H54 (cell line): ENCODE measurements around the gene WDR75.

ENCODE experiments used
- DNase-seq: peaks from one replicate; pipeline ENCODE4 v3.0.0; 2011; ENCODE audit warnings: low spot score, mixed read lengths; ENCODE audit not compliant: insufficient read length
- FAIRE-seq: peaks from 3 replicates; lab custom pipeline; 2011; peaks lifted over from hg19 to GRCh38; lab: Jason Lieb, UNC
- POLR2A ChIP-seq: IDR thresholded peaks from 2 replicates; pipeline ENCODE4 v1.6.1; 2011; ENCODE audit warnings: low read depth, mild to moderate bottlenecking, low read length

The WDR75 gene

DNA sequence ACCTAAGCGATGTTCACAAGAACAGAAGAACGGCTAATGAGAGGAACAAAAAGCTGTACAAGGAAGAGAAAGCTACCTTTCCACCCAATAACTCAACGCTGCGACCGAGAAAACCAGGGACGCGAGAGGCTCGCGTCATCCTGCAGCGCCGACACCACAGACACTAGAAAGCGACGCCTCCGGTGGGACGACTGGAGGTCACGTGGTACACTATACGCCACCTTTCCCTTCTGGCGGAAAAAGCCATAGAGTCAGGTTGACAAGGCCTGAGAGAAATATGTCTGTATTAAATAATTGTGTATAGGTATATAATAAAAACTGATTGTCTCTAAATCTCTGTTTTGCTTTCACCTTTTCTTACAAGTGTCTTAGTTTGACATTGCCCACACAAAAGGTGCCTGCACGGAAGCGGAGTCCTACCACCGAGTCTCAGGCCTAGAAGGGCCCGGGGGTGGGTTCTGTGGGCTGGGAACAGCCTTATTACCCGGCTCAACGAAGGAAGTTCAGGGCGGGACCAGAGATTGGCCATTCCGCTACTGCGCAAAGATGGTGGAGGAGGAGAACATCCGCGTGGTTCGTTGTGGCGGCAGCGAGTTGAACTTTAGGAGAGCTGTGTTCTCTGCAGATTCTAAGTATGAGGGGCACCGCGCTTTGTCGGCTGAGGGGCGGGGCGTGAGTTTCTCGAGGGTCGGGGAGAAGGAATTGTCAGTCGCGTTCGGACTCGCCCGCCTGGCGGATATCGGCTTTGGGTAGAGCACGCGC is at the start of gene WDR75:
WDR75 (plus strand) TSS at position 528 of the 762 bp plus-strand sequence; CDS start at position 547, 19 bp downstream.
- DNase-seq (peak; percentile 71), FAIRE-seq (peak; percentile 99)
- peak; percentile 92 for TF ChIP-seq POLR2A

GRCh38 chr2:189393440-189394111 is 47.7 kb upstream of the WDR75 start:
- FAIRE-seq (peak; percentile 97), DNase-seq (no peak)
- no peak for TF ChIP-seq POLR2A

- FAIRE-seq: no peak
- no peak for DNase-seq
- no peak for TF ChIP-seq POLR2A
Observed at GRCh38 chr2:189394525-189394924, 46.7 kb upstream of the WDR75 start.

- DNase-seq (no peak), FAIRE-seq (peak; percentile 78)
- no peak for TF ChIP-seq POLR2A
Observed at GRCh38 chr2:189402932-189403331, 38.3 kb upstream of the WDR75 start.

DNA sequence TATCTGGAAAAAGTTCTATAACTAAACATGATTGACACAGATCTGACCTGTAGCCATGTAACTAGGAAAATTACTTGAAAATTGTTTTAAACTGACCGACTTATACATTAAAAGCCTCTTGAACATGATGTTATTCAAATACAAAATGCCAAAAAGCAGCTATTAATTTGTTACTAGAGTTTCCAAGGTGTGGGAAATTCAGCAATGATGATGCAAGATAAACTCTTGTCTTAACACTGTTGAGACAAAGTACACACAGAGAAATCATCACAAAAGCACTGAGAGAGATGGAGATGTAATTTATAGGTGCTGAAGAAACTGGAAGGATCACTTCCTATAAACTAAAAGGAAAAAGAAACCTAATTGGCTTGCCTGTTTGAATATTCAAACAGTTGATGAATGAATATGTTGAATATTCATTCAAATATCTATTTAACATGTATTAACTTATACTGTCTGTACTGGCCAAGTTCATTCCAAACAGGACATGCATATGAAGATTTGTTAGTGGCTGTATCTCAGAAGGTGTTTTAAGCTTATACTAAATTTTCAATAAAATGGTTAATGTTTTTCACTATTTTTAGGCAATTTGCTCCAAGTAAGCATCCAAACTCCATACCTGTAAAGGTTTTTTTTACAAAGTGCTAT is 34.6 kb upstream of the WDR75 start:
- DNase-seq (no peak), FAIRE-seq (peak; percentile 74)

GRCh38 chr2:189407281-189408209 is 33.7 kb upstream of the WDR75 start:
- TF ChIP-seq POLR2A: no peak
- FAIRE-seq: peak; percentile 94
- no peak for DNase-seq

More for the DNA sequence above, 34.6 kb upstream of the WDR75 start:
- TF ChIP-seq POLR2A: no peak

DNA sequence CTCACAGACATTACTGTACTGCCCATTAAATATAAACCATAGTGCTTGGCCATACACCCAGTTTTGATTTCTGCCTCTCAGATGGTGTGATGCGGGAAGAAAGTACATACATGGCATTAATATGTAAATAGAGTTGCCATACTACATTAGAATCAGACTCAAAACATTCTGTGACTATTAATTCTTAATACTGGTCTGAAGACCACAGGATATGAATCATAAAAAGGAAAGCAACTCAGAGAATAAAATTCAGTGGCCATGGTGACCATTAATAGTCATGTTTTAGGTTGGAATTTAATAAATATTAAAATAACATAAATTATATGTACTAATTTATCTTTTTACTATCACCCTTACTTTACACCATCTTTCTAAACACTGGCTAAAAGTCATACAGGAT is 33.0 kb upstream of the WDR75 start:
- DNase-seq (no peak), FAIRE-seq (no peak)
- TF ChIP-seq POLR2A: no peak

GRCh38 chr2:189409131-189409530 is 32.1 kb upstream of the WDR75 start:
- no peak for DNase-seq
- TF ChIP-seq POLR2A: no peak
- no peak for FAIRE-seq

- TF ChIP-seq POLR2A: no peak
- FAIRE-seq: no peak
Observed at GRCh38 chr2:189409647-189410046, 31.6 kb upstream of the WDR75 start.

GRCh38 chr2:189411860-189412259 is 29.4 kb upstream of the WDR75 start:
- FAIRE-seq (no peak), DNase-seq (no peak)
- no peak for TF ChIP-seq POLR2A

More at GRCh38 chr2:189409647-189410046, 31.6 kb upstream of the WDR75 start:
- DNase-seq: no peak

DNA sequence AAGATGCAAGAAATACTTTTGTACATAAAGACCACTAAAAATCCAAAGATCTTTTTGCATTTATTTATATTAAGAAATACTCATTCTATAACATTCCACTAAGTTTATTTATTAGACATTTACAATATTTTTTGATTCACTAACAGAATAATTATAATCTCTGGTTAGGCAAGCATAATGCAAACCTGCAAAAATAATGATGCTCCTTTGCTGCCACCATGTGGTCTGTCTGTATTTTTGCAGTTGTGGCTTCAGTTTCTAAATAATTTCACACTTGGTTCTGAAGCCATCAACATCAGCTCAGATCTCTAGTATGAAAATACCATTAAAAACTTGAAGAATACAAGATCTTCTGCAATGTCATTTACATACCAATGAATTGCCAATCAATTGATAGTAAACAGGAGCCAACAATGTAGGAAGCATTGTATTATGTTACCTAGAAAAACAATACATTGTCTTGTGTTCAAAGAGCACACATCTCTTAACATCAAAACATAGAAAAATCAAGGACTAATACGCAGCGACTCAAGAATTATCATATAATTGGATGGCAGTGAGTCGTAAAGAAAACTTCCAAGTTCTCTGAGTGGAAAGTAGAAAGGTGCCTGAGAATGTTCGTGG is 28.8 kb upstream of the WDR75 start:
- FAIRE-seq (peak; percentile 96), DNase-seq (no peak)
- no peak for TF ChIP-seq POLR2A

GRCh38 chr2:189413249-189413648 is 28.0 kb upstream of the WDR75 start:
- TF ChIP-seq POLR2A: no peak
- DNase-seq (no peak), FAIRE-seq (no peak)

DNA sequence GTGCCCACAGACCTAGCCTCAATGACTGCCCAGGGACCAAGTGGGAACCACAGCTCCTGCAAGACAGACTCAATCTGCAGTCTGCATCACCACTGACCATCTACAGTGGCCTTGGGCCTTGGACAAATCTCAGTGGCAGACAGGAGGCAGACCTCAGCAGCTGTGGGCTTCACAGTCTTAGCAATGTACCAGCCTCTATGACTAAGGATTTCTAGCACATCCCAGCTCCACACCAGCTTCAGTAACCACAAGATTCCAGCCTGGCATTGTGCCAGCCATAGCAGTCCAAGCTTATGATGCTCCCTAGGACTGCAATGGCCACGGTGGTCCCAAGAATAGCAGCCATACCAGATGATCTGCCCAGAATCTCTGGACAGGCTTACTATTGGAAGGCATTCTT is 19.6 kb upstream of the WDR75 start:
- DNase-seq (no peak), FAIRE-seq (peak; percentile 65)
- no peak for TF ChIP-seq POLR2A
